K562 (cell line): ENCODE measurements around the gene RERE. TPM values are rescaled to one million over a fixed set of nuclear protein-coding genes. Genes with fewer than 3 reads are reported as not detected.

Experiments used
- ATAC-seq: fragments of 200-7000 bp; cut with Tn5 transposase; 3 replicates; pipeline ENCODE4 v1.9.1; 2020; ENCODE audit warnings: moderate library complexity
- BruUV-seq: library from RNA; stranded (reverse); fragments of 400-500 nt; replicated peaks from 2 replicates; lab custom pipeline; 2021; lab: Mats Ljungman, UMichigan
- CTCF ChIA-PET: fragments of 300-600 bp; formaldehyde crosslinking; extraction: SDS; loops from one replicate; lab custom pipeline; 2021; ENCODE audit warnings: low intra/inter-chr PET ratio; lab: Yijun Ruan, JAX
- POLR2A ChIA-PET: fragments of 300-600, 350-650 bp; sonication (Branson Sonifier 250); formaldehyde crosslinking; extraction: SDS; loops from one replicate; lab custom pipeline; 2021; ENCODE audit warnings: antibody characterized with exemption, inconsistent platforms; lab: Yijun Ruan, JAX
- DNase-seq, 4 experiments: peaks; one replicate each; pipeline versions ENCODE4 v3.0.0 to v3.0.0-alpha.2; 2011 to 2018; ENCODE audit warnings: low spot score in 3 of 4, mixed read lengths in 3 of 4; ENCODE audit errors: extremely low read depth in 1 of 4
- FAIRE-seq: peaks from 2 replicates; lab custom pipeline; 2011; peaks lifted over from hg19 to GRCh38; lab: Jason Lieb, UNC
- H2AFZ ChIP-seq: 2 replicates; pipeline ENCODE4 v1.6.0; 2011; ENCODE audit warnings: low read depth, low read length, control low read depth, inconsistent platforms
- H3K27ac ChIP-seq: fragments of 200-600 bp; 3 replicates; pipeline ENCODE4 v1.8.0; 2011; ENCODE audit warnings: low read depth, mild to moderate bottlenecking, control low read depth, inconsistent platforms, low read length, moderate library complexity, mixed read lengths; ENCODE audit errors: extremely low read depth
- H3K27me3 ChIP-seq, 2 experiments: fragments of 300-600 bp in 1 of 2; 2 replicates in 1 of 2; 3 replicates in 1 of 2; pipeline versions ENCODE4 v1.6.0 to v1.8.0; 2011; ENCODE audit warnings: inconsistent platforms in 2 of 2, low read length in 2 of 2, mild to moderate bottlenecking in 1 of 2, mixed read lengths in 1 of 2, moderate library complexity in 1 of 2; ENCODE audit not compliant: control insufficient read depth in 2 of 2, insufficient read depth in 2 of 2
- H3K36me3 ChIP-seq: fragments of 300-600 bp; 3 replicates; pipeline ENCODE4 v1.8.0; 2011; ENCODE audit warnings: mild to moderate bottlenecking, low read length, inconsistent platforms; ENCODE audit not compliant: control insufficient read depth, insufficient read depth
- H3K4me1 ChIP-seq, 2 experiments: fragments of 200-600 bp in 1 of 2; replicated peaks in 1 of 2; 2 replicates in 1 of 2; 3 replicates in 1 of 2; pipeline versions ENCODE4 v1.5.1 to v1.8.0; 2011; ENCODE audit warnings: inconsistent platforms in 2 of 2, low read length in 2 of 2, mild to moderate bottlenecking in 1 of 2, mixed read lengths in 1 of 2, moderate library complexity in 1 of 2; ENCODE audit not compliant: control insufficient read depth in 2 of 2, insufficient read depth in 2 of 2
- H3K4me2 ChIP-seq: 2 replicates; pipeline ENCODE4 v1.6.1; 2011; ENCODE audit warnings: low read length, control low read depth, inconsistent platforms, mixed read lengths; ENCODE audit not compliant: insufficient read depth
- H3K4me3 ChIP-seq: fragments of 200-600 bp; sonication (generic), shearing (Covaris generic); 2 replicates; pipeline ENCODE4 v1.5.1; 2016; ENCODE audit warnings: control low read depth, inconsistent platforms
- H3K79me2 ChIP-seq: fragments of 200-600 bp; 3 replicates; pipeline ENCODE4 v1.8.0; 2011; ENCODE audit warnings: low read length, inconsistent platforms; ENCODE audit not compliant: control insufficient read depth, insufficient read depth
- H3K9ac ChIP-seq, 2 experiments: 2 replicates each; pipeline versions ENCODE4 v1.6.0 to v1.6.1; 2011; ENCODE audit warnings: low read depth in 2 of 2, low read length in 2 of 2, control low read depth in 1 of 2, inconsistent platforms in 1 of 2, mild to moderate bottlenecking in 1 of 2, mixed read lengths in 1 of 2; ENCODE audit not compliant: insufficient read depth in 1 of 2
- H3K9me1 ChIP-seq: one replicate; pipeline ENCODE4 v1.6.0; 2011; ENCODE audit warnings: inconsistent platforms, mild to moderate bottlenecking, low read length, moderate library complexity; ENCODE audit not compliant: control insufficient read depth, insufficient read depth
- H3K9me3 ChIP-seq: replicated peaks from 2 replicates; pipeline ENCODE4 v1.5.1; 2011; ENCODE audit warnings: low read depth, low read length, inconsistent platforms; ENCODE audit not compliant: control insufficient read depth, insufficient read depth
- H4K20me1 ChIP-seq: replicated peaks from 2 replicates; pipeline ENCODE4 v1.6.1; 2011; ENCODE audit warnings: low read length, inconsistent platforms, mixed read lengths; ENCODE audit not compliant: control insufficient read depth, insufficient read depth
- CHD2 ChIP-seq: IDR thresholded peaks from 2 replicates; pipeline ENCODE4 v1.6.1; 2011; ENCODE audit warnings: low read depth, low read length
- CUX1 ChIP-seq: fragments of 200-800 bp; sonication (Bioruptor generic); IDR thresholded peaks from 2 replicates; pipeline ENCODE4 v1.6.1; 2016; ENCODE audit warnings: missing genetic modification characterization, missing compliant biosample characterization
- DEAF1 ChIP-seq: fragments of 450-650 bp; formaldehyde crosslinking; IDR thresholded peaks from 2 replicates; pipeline ENCODE4 v1.4.0; 2020; ENCODE audit warnings: mild to moderate bottlenecking, moderate library complexity
- ELF2 ChIP-seq: fragments of 250-450 bp; sonication (Bioruptor Pico); IDR thresholded peaks from 2 replicates; pipeline ENCODE4 v1.5.0; 2021; ENCODE audit warnings: mild to moderate bottlenecking
- ELF4 ChIP-seq: fragments of 450-650 bp; formaldehyde crosslinking; IDR thresholded peaks from 2 replicates; pipeline ENCODE4 v1.4.0; 2022; ENCODE audit warnings: missing genetic modification characterization
- FOXJ3 ChIP-seq: sonication (generic); formaldehyde crosslinking; IDR thresholded peaks from 2 replicates; pipeline ENCODE4 v1.4.0; 2020; ENCODE audit warnings: mild to moderate bottlenecking, missing genetic modification reagents
- GATA2 ChIP-seq: sonication (generic); formaldehyde crosslinking; IDR thresholded peaks from 2 replicates; pipeline ENCODE4 v1.4.0; 2020; ENCODE audit warnings: mild to moderate bottlenecking, missing genetic modification reagents
- GTF2F1 ChIP-seq: IDR thresholded peaks from 2 replicates; pipeline ENCODE4 v1.6.1; 2011; ENCODE audit warnings: low read depth, low read length, improper control_type of control experiment
- SIN3B ChIP-seq: fragments of 450-650 bp; IDR thresholded peaks from 2 replicates; pipeline ENCODE4 v1.6.1; 2017; ENCODE audit warnings: low read depth, mild to moderate bottlenecking, moderate library complexity
- SMARCE1 ChIP-seq: fragments of 450-650 bp; IDR thresholded peaks from 2 replicates; pipeline ENCODE4 v1.7.1; 2016; ENCODE audit warnings: mild to moderate bottlenecking
- TFAP4 ChIP-seq: sonication (generic); formaldehyde crosslinking; IDR thresholded peaks from 2 replicates; pipeline ENCODE4 v1.8.0; 2022; ENCODE audit warnings: missing genetic modification reagents, mild to moderate bottlenecking, moderate library complexity, borderline replicate concordance
- THAP7 ChIP-seq: fragments of 250-450 bp; sonication (Bioruptor Pico); IDR thresholded peaks from 2 replicates; pipeline ENCODE4 v1.5.0; 2021
- YY1 ChIP-seq, 3 experiments: IDR thresholded peaks; 2 replicates each; pipeline ENCODE4 v1.6.1; 2011; ENCODE audit warnings: low read length in 2 of 3, mild to moderate bottlenecking in 2 of 3, moderate library complexity in 2 of 3, borderline replicate concordance in 1 of 3, control low read depth in 1 of 3, low read depth in 1 of 3; ENCODE audit not compliant: insufficient read depth in 3 of 3, insufficient replicate concordance in 2 of 3, control insufficient read depth in 1 of 3, insufficient read length in 1 of 3; ENCODE audit errors: extremely low read depth in 1 of 3
- ZFP36 ChIP-seq: fragments of 150-350 bp; IDR thresholded peaks from 2 replicates; pipeline ENCODE4 v1.6.1; 2018; ENCODE audit warnings: low read length, low read depth; ENCODE audit not compliant: partially characterized antibody
- WGBS: fragments of 100-300 bp; shearing (Covaris generic); methylation state at CpG from one replicate; pipeline ENCODE4 v1.1.6; 2016; ENCODE audit warnings: low coverage, mixed read lengths; ENCODE audit not compliant: insufficient coverage; ENCODE audit errors: missing lambda C conversion rate; 5-methylcytosine and 5-hydroxymethylcytosine counted together
- in situ Hi-C: fragments of 300-500 bp; cut with MboI; formaldehyde crosslinking; loops from 4 replicates; pipeline ENCODE4 v1.15.0; 2018; ENCODE audit warnings: inconsistent platforms, mixed read lengths
- intact Hi-C: fragments of 100-400 bp; cut with micrococcal nuclease; formaldehyde crosslinking; loops from 2 replicates; pipeline ENCODE4 v1.14.2; 2022
- polyA plus RNA-seq, 8 experiments: library from polyadenylated mRNA; depleted of rRNA in 4 of 8; stranded (reverse) in 5 of 8; unstranded in 3 of 8; fragments of >200 nt; fragmentation: Nextera tagmentation in 2 of 8; fragmentation: Illumina TruSeq in 1 of 8; extraction: Ambion mirVana in 2 of 8; extraction: Trizol in 1 of 8; gene quantifications; 2 replicates each; pipeline versions ENCODE4 v1.2.1 to v1.2.3, GENCODE V29; 2011 to 2014; ENCODE audit warnings: inconsistent platforms in 1 of 8, missing spikeins in 1 of 8
- total RNA-seq, 7 experiments: library from RNA; depleted of rRNA in 6 of 7; stranded (reverse); fragments of >200 nt in 6 of 7; fragmentation: Illumina TruSeq in 2 of 7; extraction: Trizol in 2 of 7; gene quantifications; 2 replicates each; pipeline versions ENCODE4 v1.2.1 to v1.2.3, GENCODE V29; 2011 to 2021; ENCODE audit warnings: low replicate concordance in 1 of 7

Gene RERE
- total and polyA plus RNA-seq, 9 of the 15 experiments (the other 6 are each of a cell fraction or from before 2014, with no cell fraction given), result 3.0 to 51.5 (median 13.4) TPM

- no TSS peak for BruUV-seq
- Histone ChIP-seq H3K79me2 (peaks cover 80% of the 10 kb centered on the region), H3K4me1 (peaks cover 18 to 27% of the 10 kb centered on the region in 2 experiments), H3K4me3 (no peak overlapping the region), H3K36me3 (no peaks in the 10 kb centered on the region), H4K20me1 (peaks cover 13% of the 10 kb centered on the region), H2AFZ (no peak overlapping the region), H3K27ac (no peak overlapping the region), H3K9ac (no peak overlapping the region), H3K27me3 (no peaks in the 10 kb centered on the region), H3K4me2 (no peak overlapping the region), H3K9me1 (no peaks in the 10 kb centered on the region), H3K9me3 (no peaks in the 10 kb centered on the region)
- WGBS, result 79% methylated on average over 3 of the region's 3 CpGs
- ATAC-seq (no peak), FAIRE-seq (no peak), DNase-seq (no peak)
- intact Hi-C loops (no loop called here), in situ Hi-C loops (no loop called here)
- CTCF ChIA-PET, result no interaction called here
- POLR2A ChIA-PET, result interaction anchor here (1.0 kb wide), 1 partner anchor 9 kb away, joined by 4 read pairs; no protein-coding TSS in a partner anchor
- no peak for TF ChIP-seq ZFP36
- TF ChIP-seq TFAP4 (CRISPR knock-in tag), result no peak
- no peak for TF ChIP-seq THAP7 (CRISPR knock-in tag)
- no peak for TF ChIP-seq CHD2
- TF ChIP-seq GTF2F1, result no peak
- TF ChIP-seq CUX1, result no peak
- TF ChIP-seq ELF4 (CRISPR knock-in tag), result no peak
- no peak for TF ChIP-seq ELF2 (CRISPR knock-in tag)
- no peak for TF ChIP-seq GATA2 (CRISPR knock-in tag)
- TF ChIP-seq SIN3B, result no peak
- no peak for TF ChIP-seq DEAF1 (CRISPR knock-in tag)
- no peak for TF ChIP-seq SMARCE1
- no peak for TF ChIP-seq YY1 (IDR thresholded peaks at IDR 0.05; ENCODE audit: borderline replicate concordance in 1 of 3, control insufficient read depth in 1 of 3, extremely low read depth in 1 of 3, insufficient read depth in 3 of 3, insufficient read length in 1 of 3, insufficient replicate concordance in 2 of 3, low read depth in 1 of 3, low read length in 2 of 3)
- TF ChIP-seq FOXJ3, result no peak
Measured at GRCh38 chr1:8698937-8699447, 118.4 kb downstream of the RERE start.
